Measurements from ENCODE around the gene SLC25A30. TPM values are rescaled to one million over a fixed set of nuclear protein-coding genes. Genes with fewer than 3 reads are reported as not detected.

Gene SLC25A30
- total and polyA plus RNA-seq, 2 of the 13 experiments (the other 11 are each of a cell fraction or from before 2014, with no cell fraction given): 19.6 to 22.5 TPM

GRCh38 chr13:45433381-45433790 is 15.2 kb upstream of the SLC25A30 start (continued):
- TF ChIP-seq ZNF720 (CRISPR knock-in tag; IDR thresholded peaks at IDR 0.05): no peak
- TF ChIP-seq KAT8 (CRISPR knock-in tag; IDR thresholded peaks at IDR 0.05): no peak
- no peak for TF ChIP-seq PLRG1 (conservative IDR thresholded peaks at IDR 0.05)
- TF ChIP-seq ZSCAN22 (CRISPR knock-in tag; IDR thresholded peaks at IDR 0.05): no peak
- no peak for TF ChIP-seq KDM2A (CRISPR knock-in tag; IDR thresholded peaks at IDR 0.05; ENCODE audit: borderline replicate concordance, low read depth)
- TF ChIP-seq ZNF484 (CRISPR knock-in tag; IDR thresholded peaks at IDR 0.05; ENCODE audit: borderline replicate concordance, low read depth): no peak
- no peak for TF ChIP-seq SUZ12 (IDR thresholded peaks at IDR 0.05; ENCODE audit: low read depth, low read length)
- no peak for TF ChIP-seq KDM6A (CRISPR knock-in tag; IDR thresholded peaks at IDR 0.05; ENCODE audit: low read depth)
- TF ChIP-seq THAP11 (CRISPR knock-in tag; IDR thresholded peaks at IDR 0.05): no peak
- TF ChIP-seq ZNF564 (CRISPR knock-in tag; IDR thresholded peaks at IDR 0.05): no peak
- no peak for TF ChIP-seq NBN (conservative IDR thresholded peaks at IDR 0.05)
- TF ChIP-seq ZNF567 (CRISPR knock-in tag; IDR thresholded peaks at IDR 0.05; ENCODE audit: borderline replicate concordance): no peak
- no peak for TF ChIP-seq JDP2 (CRISPR knock-in tag; IDR thresholded peaks at IDR 0.05; ENCODE audit: borderline replicate concordance)
- TF ChIP-seq BORCS8-MEF2B (CRISPR knock-in tag; IDR thresholded peaks at IDR 0.05): no peak
- TF ChIP-seq ZBTB46 (CRISPR knock-in tag; IDR thresholded peaks at IDR 0.05; ENCODE audit: borderline replicate concordance): no peak
- TF ChIP-seq ZNF710 (CRISPR knock-in tag; IDR thresholded peaks at IDR 0.05; ENCODE audit: borderline replicate concordance): no peak
- TF ChIP-seq ZNF326 (CRISPR knock-in tag; IDR thresholded peaks at IDR 0.05; ENCODE audit: borderline replicate concordance): no peak
- TF ChIP-seq ZNF224 (CRISPR knock-in tag; IDR thresholded peaks at IDR 0.05): no peak
- TF ChIP-seq ZNF713 (CRISPR knock-in tag; IDR thresholded peaks at IDR 0.05): no peak
- TF ChIP-seq SRY (CRISPR knock-in tag; IDR thresholded peaks at IDR 0.05): no peak
- no peak for TF ChIP-seq RFXAP (CRISPR knock-in tag; IDR thresholded peaks at IDR 0.05; ENCODE audit: borderline replicate concordance)
- no peak for TF ChIP-seq ZBTB10 (CRISPR knock-in tag; IDR thresholded peaks at IDR 0.05; ENCODE audit: borderline replicate concordance)
- peak; percentile 48; the same call in 1 of the 2 replicates for TF ChIP-seq SNAPC2 (CRISPR knock-in tag; IDR thresholded peaks at IDR 0.05)
- no peak for TF ChIP-seq SRSF4 (IDR thresholded peaks at IDR 0.05; ENCODE audit: low read depth, low read length, poor library complexity, severe bottlenecking)

Measured in HepG2 (cell line).